ENCODE measurements around the gene SENP6.
A peak's percentile ranks its signal among the peaks of the same experiment; 100 is the strongest.

Gene SENP6

GRCh38 chr6:75611011-75611701 is 9.5 kb downstream of the SENP6 start:
- peak overlapping the region; percentile 85 for H3K27ac ChIP-seq
- H3K36me3 ChIP-seq, result no peaks in the 10 kb centered on the region
- peak overlapping the region in 1 of 2 experiments; percentile 11 for H3K4me3 ChIP-seq (ENCODE audit: low read depth in 1 of 2, low read length in 1 of 2)
- TF ChIP-seq CTCF (IDR thresholded peaks at IDR 0.05), result no peak
- peaks cover 91 to 94% of the 10 kb centered on the region in 2 experiments for H3K4me1 ChIP-seq (ENCODE audit: control insufficient read depth in 1 of 2, insufficient read depth in 1 of 2, low read depth in 1 of 2, low read length in 1 of 2)
- no peaks in the 10 kb centered on the region for H3K27me3 ChIP-seq
- H3K9me3 ChIP-seq, result no peaks in the 10 kb centered on the region

- no peak for TF ChIP-seq CTCF (IDR thresholded peaks at IDR 0.05)
- peaks cover 84 to 90% of the 10 kb centered on the region in 2 experiments for H3K4me1 ChIP-seq (ENCODE audit: control insufficient read depth in 1 of 2, insufficient read depth in 1 of 2, low read depth in 1 of 2, low read length in 1 of 2)
- H3K36me3 ChIP-seq, result no peaks in the 10 kb centered on the region
These were observed 10.2 kb downstream of the SENP6 start for GRCh38 chr6:75611702-75612375.

GRCh38 chr6:75612434-75612833 is 10.8 kb downstream of the SENP6 start:
- TF ChIP-seq CTCF (IDR thresholded peaks at IDR 0.05), result no peak
- Histone ChIP-seq H3K27ac (peak overlapping the region; percentile 85), H3K4me1 (ENCODE audit: control insufficient read depth in 1 of 2, insufficient read depth in 1 of 2, low read depth in 1 of 2, low read length in 1 of 2) (peaks cover 78 to 84% of the 10 kb centered on the region in 2 experiments), H3K36me3 (no peaks in the 10 kb centered on the region), H3K4me3 (ENCODE audit: low read depth in 1 of 2, low read length in 1 of 2) (no peak overlapping the region), H3K9me3 (no peaks in the 10 kb centered on the region), H3K27me3 (no peaks in the 10 kb centered on the region)

More at GRCh38 chr6:75611702-75612375, 10.2 kb downstream of the SENP6 start:
- no peaks in the 10 kb centered on the region for H3K27me3 ChIP-seq
- H3K9me3 ChIP-seq, result no peaks in the 10 kb centered on the region
- H3K27ac ChIP-seq, result peak overlapping the region; percentile 85
- peak overlapping the region in 1 of 2 experiments; percentile 11 for H3K4me3 ChIP-seq (ENCODE audit: low read depth in 1 of 2, low read length in 1 of 2)

- H3K27ac ChIP-seq, result peak overlapping the region; percentile 85
- peaks cover 72 to 78% of the 10 kb centered on the region in 2 experiments for H3K4me1 ChIP-seq (ENCODE audit: control insufficient read depth in 1 of 2, insufficient read depth in 1 of 2, low read depth in 1 of 2, low read length in 1 of 2)
- TF ChIP-seq CTCF (IDR thresholded peaks at IDR 0.05), result no peak
- H3K4me3 ChIP-seq (ENCODE audit: low read depth in 1 of 2, low read length in 1 of 2), result peak overlapping the region in 1 of 2 experiments; percentile 0
- no peaks in the 10 kb centered on the region for H3K27me3 ChIP-seq
- H3K9me3 ChIP-seq, result no peaks in the 10 kb centered on the region
- H3K36me3 ChIP-seq, result no peaks in the 10 kb centered on the region
These were observed 11.4 kb downstream of the SENP6 start for GRCh38 chr6:75613056-75613501.

- Histone ChIP-seq H3K4me1 (ENCODE audit: control insufficient read depth in 1 of 2, insufficient read depth in 1 of 2, low read depth in 1 of 2, low read length in 1 of 2) (peaks cover 23 to 44% of the 10 kb centered on the region in 2 experiments), H3K9me3 (no peaks in the 10 kb centered on the region), H3K36me3 (no peaks in the 10 kb centered on the region), H3K27me3 (no peaks in the 10 kb centered on the region), H3K4me3 (ENCODE audit: low read depth in 1 of 2, low read length in 1 of 2) (no peak overlapping the region), H3K27ac (peak overlapping the region; percentile 19)
- TF ChIP-seq CTCF (IDR thresholded peaks at IDR 0.05), result no peak
These were observed 16.8 kb downstream of the SENP6 start for GRCh38 chr6:75618437-75618836.

Data from neutrophil (primary cell).